SK-N-SH (cell line): ENCODE measurements around the gene OCIAD1. TPM values are rescaled to one million over a fixed set of nuclear protein-coding genes. Genes with fewer than 3 reads are reported as not detected.
"Not testable (repeated sequence)": the region's sequence is repeated elsewhere in the genome, so short reads cannot be mapped to it uniquely, and the experiment has no call there.

ENCODE experiments used
- CTCF ChIA-PET: fragments of 300-600, 350-600 bp; formaldehyde crosslinking; extraction: SDS; loops from one replicate; lab custom pipeline; 2021; lab: Yijun Ruan, JAX
- POLR2A ChIA-PET: fragments of 350-600 bp; sonication (Branson Sonifier 250); formaldehyde crosslinking; extraction: SDS; loops from one replicate; lab custom pipeline; 2020; ENCODE audit warnings: antibody characterized with exemption, inconsistent platforms; lab: Yijun Ruan, JAX
- DNase-seq: peaks from one replicate; pipeline ENCODE4 v3.0.0; 2012
- H2AFZ ChIP-seq: fragments of 200-600 bp; sonication (generic); 2 replicates; pipeline ENCODE4 v1.8.1; 2016; ENCODE audit warnings: antibody characterized with exemption, mild to moderate bottlenecking, low read depth
- H3F3A ChIP-seq: fragments of 200-600 bp; sonication (generic); replicated peaks from 2 replicates; pipeline ENCODE3; 2016; ENCODE audit warnings: antibody characterized with exemption, mild to moderate bottlenecking; ENCODE audit not compliant: insufficient read depth
- H3K27ac ChIP-seq, 2 experiments: fragments of 200-500 bp in 1 of 2; fragments of 200-600 bp in 1 of 2; sonication (Bioruptor generic) in 1 of 2; sonication (generic), shearing (Covaris generic) in 1 of 2; 2 replicates each; pipeline versions ENCODE4 v1.5.1 to v1.6.1; 2014 to 2016; ENCODE audit warnings: low read depth in 2 of 2, inconsistent platforms in 1 of 2, low read length in 1 of 2, mild to moderate bottlenecking in 1 of 2, mixed read lengths in 1 of 2
- H3K27me3 ChIP-seq: fragments of 200-600 bp; sonication (generic), shearing (Covaris generic); 2 replicates; pipeline ENCODE4 v1.6.1; 2016; ENCODE audit warnings: mixed run types; ENCODE audit not compliant: insufficient read depth
- H3K36me3 ChIP-seq, 2 experiments: fragments of 200-500 bp in 1 of 2; fragments of 200-600 bp in 1 of 2; sonication (Bioruptor generic) in 1 of 2; sonication (generic) in 1 of 2; replicated peaks in 1 of 2; 2 replicates each; pipeline versions ENCODE3 to v1.5.1; 2014 to 2016; ENCODE audit warnings: low read length in 1 of 2, mild to moderate bottlenecking in 1 of 2; ENCODE audit not compliant: insufficient read depth in 2 of 2, control insufficient read depth in 1 of 2
- H3K4me1 ChIP-seq, 2 experiments: fragments of 200-500 bp in 1 of 2; fragments of 200-600 bp in 1 of 2; sonication (Bioruptor generic) in 1 of 2; sonication (generic), shearing (Covaris generic) in 1 of 2; 2 replicates each; pipeline versions ENCODE4 v1.5.1 to v1.6.1; 2014 to 2016; ENCODE audit warnings: low read depth in 1 of 2, low read length in 1 of 2, mixed run types in 1 of 2; ENCODE audit not compliant: insufficient read depth in 2 of 2, control insufficient read depth in 1 of 2
- H3K4me2 ChIP-seq: fragments of 200-600 bp; sonication (generic), shearing (Covaris generic); 2 replicates; pipeline ENCODE4 v1.6.1; 2017; ENCODE audit warnings: mixed run types
- H3K4me3 ChIP-seq, 2 experiments: fragments of 200-500 bp in 1 of 2; fragments of 200-600 bp in 1 of 2; sonication (Bioruptor generic) in 1 of 2; sonication (generic), shearing (Covaris generic) in 1 of 2; 2 replicates each; pipeline versions ENCODE4 v1.5.1 to v1.8.1; 2014 to 2016; ENCODE audit warnings: low read depth in 2 of 2, inconsistent platforms in 1 of 2, low read length in 1 of 2, mild to moderate bottlenecking in 1 of 2, mixed read lengths in 1 of 2, moderate library complexity in 1 of 2
- H3K79me2 ChIP-seq: fragments of 200-600 bp; sonication (generic); 2 replicates; pipeline ENCODE4 v1.8.1; 2017; ENCODE audit warnings: mild to moderate bottlenecking; ENCODE audit not compliant: insufficient read depth
- H3K9ac ChIP-seq: fragments of 200-600 bp; sonication (generic); 2 replicates; pipeline ENCODE4 v1.6.1; 2017; ENCODE audit warnings: mixed run types
- H3K9me2 ChIP-seq: fragments of 200-600 bp; sonication (generic); 2 replicates; pipeline ENCODE4 v1.6.1; 2017; ENCODE audit warnings: mixed run types
- H3K9me3 ChIP-seq: fragments of 200-600 bp; sonication (generic); 2 replicates; pipeline ENCODE4 v1.6.1; 2017; ENCODE audit warnings: mixed run types, mild to moderate bottlenecking, moderate library complexity
- H4K20me1 ChIP-seq: fragments of 200-600 bp; sonication (generic); 2 replicates; pipeline ENCODE4 v1.6.1; 2017; ENCODE audit warnings: mild to moderate bottlenecking, mixed run types; ENCODE audit not compliant: insufficient read depth
- CHD2 ChIP-seq: fragments of 150-350 bp; IDR thresholded peaks from 2 replicates; pipeline ENCODE4 v1.6.1; 2018; ENCODE audit warnings: low read length; ENCODE audit not compliant: partially characterized antibody
- ELF1 ChIP-seq: IDR thresholded peaks from 2 replicates; pipeline ENCODE4 v1.4.0; 2012
- FOSL2 ChIP-seq: IDR thresholded peaks from 2 replicates; pipeline ENCODE4 v1.4.0; 2012; ENCODE audit warnings: low read depth, mild to moderate bottlenecking, moderate library complexity, borderline replicate concordance
- FOXM1 ChIP-seq: IDR thresholded peaks from 2 replicates; pipeline ENCODE4 v1.4.0; 2012; ENCODE audit warnings: low read depth, mild to moderate bottlenecking
- GABPA ChIP-seq: IDR thresholded peaks from 2 replicates; pipeline ENCODE4 v1.4.0; 2012; ENCODE audit warnings: low read depth, mild to moderate bottlenecking
- JUND ChIP-seq: IDR thresholded peaks from 2 replicates; pipeline ENCODE4 v1.4.0; 2012
- MAX ChIP-seq: IDR thresholded peaks from 2 replicates; pipeline ENCODE4 v1.4.0; 2012; ENCODE audit warnings: low read depth
- NRF1 ChIP-seq: IDR thresholded peaks from 2 replicates; pipeline ENCODE4 v1.6.1; 2012; ENCODE audit warnings: low read depth, mild to moderate bottlenecking, low read length
- PBX3 ChIP-seq: IDR thresholded peaks from 2 replicates; pipeline ENCODE4; 2012
- POLR2AphosphoS5 ChIP-seq: IDR thresholded peaks from 2 replicates; pipeline ENCODE4 v1.6.1; 2012; ENCODE audit warnings: low read depth, low read length
- RAD21 ChIP-seq: IDR thresholded peaks from 2 replicates; pipeline ENCODE4 v1.6.1; 2012; ENCODE audit warnings: mild to moderate bottlenecking, low read length
- RCOR1 ChIP-seq: fragments of 150-350 bp; IDR thresholded peaks from 2 replicates; pipeline ENCODE4 v1.6.1; 2017; ENCODE audit warnings: antibody characterized with exemption, low read length
- REST ChIP-seq: IDR thresholded peaks from 2 replicates; pipeline ENCODE4 v1.6.1; 2012; ENCODE audit warnings: mild to moderate bottlenecking, low read depth, low read length, moderate library complexity
- RXRA ChIP-seq: IDR thresholded peaks from 2 replicates; pipeline ENCODE4 v1.4.0; 2012; ENCODE audit warnings: low read depth, mild to moderate bottlenecking, borderline replicate concordance
- TEAD4 ChIP-seq: IDR thresholded peaks from 2 replicates; pipeline ENCODE4 v1.4.0; 2012; ENCODE audit warnings: mild to moderate bottlenecking, borderline replicate concordance; ENCODE audit not compliant: insufficient read depth
- USF2 ChIP-seq: fragments of 150-350 bp; IDR thresholded peaks from 2 replicates; pipeline ENCODE4 v1.6.1; 2017; ENCODE audit warnings: antibody characterized with exemption, low read length, low read depth, borderline replicate concordance
- WGBS: methylation state at CpG from one replicate; pipeline ENCODE4 v1.1.6; 2017; ENCODE audit warnings: low lambda C conversion rate; 5-methylcytosine and 5-hydroxymethylcytosine counted together
- polyA plus RNA-seq, 3 experiments: library from polyadenylated mRNA; depleted of rRNA; stranded (reverse); fragments of >200 nt; gene quantifications; 2 replicates each; pipeline ENCODE4 v1.2.3, GENCODE V29; 2012

The OCIAD1 gene
- polyA plus RNA-seq, 1 of the 3 experiments (the other 2 are of a cell fraction): 113 TPM

- no peak for TF ChIP-seq REST
- TF ChIP-seq, all 33 proteins: peak for 0
Measured at GRCh38 chr4:48844843-48845242, 14.0 kb downstream of the OCIAD1 start (continued).

GRCh38 chr4:48848799-48849198 is 17.9 kb downstream of the OCIAD1 start:
- H3K27me3 ChIP-seq, POLR2A ChIA-PET, H3F3A ChIP-seq, H3K27ac ChIP-seq, H3K9me3 ChIP-seq, H3K9ac ChIP-seq, H3K4me1 ChIP-seq, DNase-seq, H3K4me2 ChIP-seq, H3K9me2 ChIP-seq, H3K4me3 ChIP-seq, H4K20me1 ChIP-seq, H2AFZ ChIP-seq: not testable (repeated sequence)
- Histone ChIP-seq H3K79me2 (peaks cover 40% of the 10 kb centered on the region), H3K36me3 (peaks cover 65 to 75% of the 10 kb centered on the region in 2 experiments)
- CTCF ChIA-PET: interaction anchor here (1.0 to 1.5 kb wide), 4 partner anchors 12 to 292 kb away, joined by 3 to 4 read pairs (median 3); partner anchors contain the start of gene OCIAD2
- 98% methylated on average over 6 of the region's 6 CpGs for WGBS

GRCh38 chr4:48851651-48852050 is 20.8 kb downstream of the OCIAD1 start:
- Histone ChIP-seq H3K4me1 (no peaks in the 10 kb centered on the region), H4K20me1 (no peaks in the 10 kb centered on the region), H3K27me3 (no peaks in the 10 kb centered on the region), H3K36me3 (peaks cover 58 to 73% of the 10 kb centered on the region in 2 experiments), H3K9ac (no peak overlapping the region), H2AFZ (no peak overlapping the region), H3F3A (peaks cover 4% of the 10 kb centered on the region), H3K27ac (no peak overlapping the region), H3K79me2 (peaks cover 18% of the 10 kb centered on the region), H3K4me3 (no peak overlapping the region), H3K9me2 (no peaks in the 10 kb centered on the region), H3K9me3 (no peaks in the 10 kb centered on the region), H3K4me2 (no peak overlapping the region)
- TF ChIP-seq MAX (no peak), TEAD4 (no peak), GABPA (no peak), RXRA (no peak), PBX3 (peak; percentile 48), JUND (no peak), FOXM1 (no peak), POLR2AphosphoS5 (no peak), ELF1 (no peak), FOSL2 (peak; percentile 20; the same call in 1 of the 2 replicates), USF2 (no peak), RAD21 (no peak), CHD2 (no peak), NRF1 (no peak), RCOR1 (no peak)
- DNase-seq: no peak
- WGBS: 85% methylated on average over 1 of the region's 1 CpG
- ChIA-PET POLR2A (no interaction called here), CTCF (interaction anchor here (1.2 kb wide), 1 partner anchor 46 kb away, joined by 3 read pairs; no protein-coding TSS in a partner anchor)
